Measurements from ENCODE around the gene DUS1L.

Gene DUS1L

DNA sequence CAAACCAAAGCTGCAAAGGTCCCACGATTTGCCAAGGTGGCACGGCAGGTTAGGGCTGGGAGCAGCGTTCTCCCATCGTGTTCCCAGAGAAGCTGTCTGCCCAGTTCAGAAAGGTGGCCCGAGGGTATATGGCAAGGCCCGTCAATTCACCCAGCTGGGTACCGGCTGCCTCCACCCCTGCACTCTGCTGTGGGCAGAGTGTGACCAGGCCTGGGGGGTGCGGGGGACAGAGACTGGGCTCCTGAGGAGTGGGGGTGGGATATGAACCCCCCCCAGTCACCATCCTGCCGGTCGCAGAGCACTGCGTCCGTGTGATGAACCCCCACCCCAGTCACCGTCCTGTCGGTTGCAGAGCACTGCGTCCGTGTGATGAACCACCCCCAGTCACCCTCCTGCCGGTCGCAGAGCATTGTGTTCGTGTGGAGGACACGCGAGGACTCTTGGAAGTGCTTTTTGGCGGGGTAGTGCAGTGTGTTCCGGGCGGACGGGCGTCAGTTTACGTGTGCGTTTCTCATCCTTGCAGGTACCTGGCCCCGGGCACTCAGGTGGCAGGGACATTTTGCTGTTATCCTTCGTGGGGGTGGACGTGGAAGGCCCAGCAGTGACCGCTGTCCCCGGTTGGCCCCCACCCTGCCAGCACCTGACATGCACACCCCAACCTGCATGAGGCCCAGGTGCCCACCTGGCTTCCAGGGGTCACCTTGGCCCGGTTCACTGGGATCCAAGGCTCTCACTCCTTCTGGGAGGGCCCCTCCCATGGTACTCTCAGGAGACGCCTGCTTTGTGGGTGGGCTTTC lies 35.1 kb upstream of the DUS1L start:
- no peak for DNase-seq

DNA sequence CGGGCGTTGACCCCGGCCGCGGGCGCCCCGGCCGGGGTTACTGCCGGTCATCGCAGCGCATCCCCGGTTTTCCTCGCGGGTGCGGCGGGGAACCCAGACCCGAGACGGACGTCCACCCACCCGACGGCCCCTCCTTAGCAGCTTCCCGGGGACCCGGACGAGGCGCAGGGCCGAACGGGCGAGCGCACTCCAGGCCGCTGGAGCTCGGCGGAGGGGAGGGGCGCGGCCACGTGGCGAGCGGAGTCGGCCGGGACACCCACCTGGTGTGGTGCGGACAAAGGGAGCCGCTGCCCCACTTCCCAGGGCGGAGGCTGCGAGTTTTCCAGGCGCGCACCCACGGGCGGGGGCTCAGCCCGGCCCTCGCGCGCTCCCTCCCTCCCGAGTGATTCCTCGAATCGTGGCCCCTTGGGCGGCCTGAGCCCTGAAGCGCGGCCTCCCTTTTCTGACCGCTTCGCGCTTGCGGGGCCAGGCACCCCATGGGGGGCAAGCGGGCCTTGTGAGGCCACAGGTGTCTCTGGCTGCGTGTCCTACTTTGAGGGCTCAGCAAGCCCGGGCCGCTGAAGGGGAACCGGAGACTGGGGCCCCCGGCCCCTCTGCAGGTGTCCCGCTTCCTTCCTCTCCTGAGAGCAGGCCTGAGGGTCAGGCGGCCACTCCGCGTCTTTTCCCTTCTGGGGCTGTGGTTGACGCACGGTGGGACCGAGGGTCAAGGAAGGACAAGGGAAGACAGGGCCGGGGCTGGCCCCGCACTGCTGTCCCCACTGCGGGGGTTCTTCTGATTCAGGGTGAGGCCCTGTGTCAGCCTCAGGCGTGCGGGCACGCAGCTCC lies 33.5 kb upstream of the DUS1L start:
- peak; percentile 60 for DNase-seq

DNA sequence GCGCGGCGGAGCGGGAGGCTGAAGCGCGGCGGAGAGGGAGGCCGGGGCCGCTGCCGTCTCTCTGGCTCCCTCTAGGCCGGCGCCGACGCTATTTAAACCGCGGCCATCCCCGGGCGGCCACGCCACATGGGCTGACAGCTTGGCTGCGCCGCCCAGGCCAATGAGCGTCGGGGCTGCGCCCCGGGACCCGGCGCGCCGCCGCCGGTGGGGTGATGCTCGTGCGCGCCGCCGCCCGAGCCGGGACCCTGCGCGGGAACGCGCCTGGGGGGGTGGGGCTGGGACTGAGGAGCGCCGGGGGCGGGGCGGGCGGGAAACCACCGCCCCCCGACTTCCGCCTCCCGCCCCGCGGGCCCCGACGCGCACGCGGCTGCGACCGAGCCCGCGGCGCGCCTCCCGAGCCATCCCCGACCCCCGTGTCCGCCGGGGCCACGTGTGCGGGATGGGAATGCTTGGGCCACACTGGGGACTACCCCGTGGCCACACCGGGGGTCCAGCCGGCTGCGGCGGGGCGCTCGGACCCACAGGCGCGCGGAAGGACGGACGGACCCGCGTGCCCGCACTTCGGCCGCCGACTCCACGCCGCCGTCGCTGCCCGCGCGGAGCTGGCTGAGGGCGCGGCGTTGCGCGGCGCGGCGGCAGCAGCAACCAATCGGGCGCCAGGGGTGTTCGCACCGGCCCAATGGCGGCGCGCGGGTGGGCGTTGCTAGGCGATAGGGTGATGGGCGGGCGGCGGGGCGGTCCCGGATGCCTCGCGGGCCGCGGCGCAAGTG lies 32.8 kb upstream of the DUS1L start, which contains the start of gene FASN:
TSS of gene FASN (minus strand) at position 68 of the 770 bp plus-strand sequence. CDS start 1,791 bp downstream, outside the sequence.
- peak; percentile 82 for DNase-seq

DNA sequence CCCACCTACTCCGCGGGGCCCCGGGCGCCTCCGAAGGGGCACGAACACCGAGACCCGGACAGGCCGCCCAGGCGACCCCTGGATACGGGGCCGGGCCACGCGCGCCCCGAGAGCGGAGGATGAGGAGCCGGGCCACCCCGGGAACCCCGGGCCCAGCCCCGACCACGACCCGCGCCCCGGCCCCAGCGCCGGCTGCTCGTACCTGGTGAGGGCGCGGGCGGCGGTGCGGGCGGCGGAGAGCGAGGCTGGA lies 32.2 kb upstream of the DUS1L start:
- no peak for DNase-seq

DNA sequence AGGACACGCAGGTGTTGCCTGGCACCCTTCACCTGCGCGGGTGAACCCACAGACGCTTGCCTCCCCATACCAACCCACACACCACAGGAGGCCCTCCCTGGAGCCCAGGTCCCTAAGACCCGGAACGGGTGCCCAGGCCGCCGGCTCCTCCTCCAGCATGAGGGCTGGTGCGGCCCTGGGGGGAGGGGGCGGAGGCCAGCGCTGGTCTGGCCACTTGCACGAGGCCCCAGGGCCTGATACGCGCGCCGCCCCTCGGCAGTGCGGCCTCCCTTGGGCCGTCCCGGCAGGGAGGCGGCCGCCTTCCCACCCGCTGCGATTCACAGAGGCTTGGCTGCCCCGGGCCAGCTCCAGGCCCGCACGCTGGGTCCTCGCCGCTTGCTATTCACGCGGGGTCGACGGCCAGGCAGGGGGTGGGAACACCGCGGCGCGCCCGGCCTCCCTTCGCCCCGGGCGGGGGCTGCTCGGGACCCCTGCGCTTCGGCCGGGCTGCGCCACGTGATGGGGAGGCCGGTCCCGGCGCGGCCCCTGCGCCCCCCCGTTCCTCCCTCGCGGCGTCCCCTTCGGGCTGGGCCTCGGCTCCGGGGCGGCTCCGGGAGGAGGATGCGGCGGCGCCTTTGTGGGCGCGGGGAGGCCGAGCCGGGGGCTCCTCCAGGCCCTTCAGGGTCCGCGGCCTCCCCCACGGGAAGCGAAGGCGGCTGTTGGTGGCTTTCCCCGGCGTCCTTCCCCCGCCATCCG lies 31.7 kb upstream of the DUS1L start:
- DNase-seq, result no peak

DNA sequence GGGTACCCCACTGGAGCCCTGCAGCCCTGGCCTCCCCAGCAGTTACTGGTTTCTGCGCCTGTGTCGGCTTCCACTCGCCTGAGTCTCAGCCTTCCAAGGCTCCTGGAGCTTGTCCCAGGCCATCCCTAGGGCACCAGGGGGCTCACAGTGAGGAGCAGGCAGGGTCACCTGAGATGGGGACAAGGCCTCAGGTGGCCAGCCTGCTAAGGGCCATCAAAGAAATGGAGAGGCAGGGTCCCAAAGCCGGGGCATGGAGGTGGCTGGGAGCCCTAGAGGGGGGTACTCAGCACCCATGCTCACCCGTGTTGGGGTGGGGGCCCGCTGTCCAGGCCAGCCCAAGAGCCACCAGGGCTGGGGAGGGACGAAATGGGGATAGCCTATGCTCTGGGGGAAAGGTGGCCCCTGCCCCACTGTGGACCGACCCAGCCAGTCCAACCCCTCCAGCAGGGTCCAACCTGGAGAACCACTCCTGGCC lies 31.1 kb upstream of the DUS1L start:
- DNase-seq, result no peak

DNA sequence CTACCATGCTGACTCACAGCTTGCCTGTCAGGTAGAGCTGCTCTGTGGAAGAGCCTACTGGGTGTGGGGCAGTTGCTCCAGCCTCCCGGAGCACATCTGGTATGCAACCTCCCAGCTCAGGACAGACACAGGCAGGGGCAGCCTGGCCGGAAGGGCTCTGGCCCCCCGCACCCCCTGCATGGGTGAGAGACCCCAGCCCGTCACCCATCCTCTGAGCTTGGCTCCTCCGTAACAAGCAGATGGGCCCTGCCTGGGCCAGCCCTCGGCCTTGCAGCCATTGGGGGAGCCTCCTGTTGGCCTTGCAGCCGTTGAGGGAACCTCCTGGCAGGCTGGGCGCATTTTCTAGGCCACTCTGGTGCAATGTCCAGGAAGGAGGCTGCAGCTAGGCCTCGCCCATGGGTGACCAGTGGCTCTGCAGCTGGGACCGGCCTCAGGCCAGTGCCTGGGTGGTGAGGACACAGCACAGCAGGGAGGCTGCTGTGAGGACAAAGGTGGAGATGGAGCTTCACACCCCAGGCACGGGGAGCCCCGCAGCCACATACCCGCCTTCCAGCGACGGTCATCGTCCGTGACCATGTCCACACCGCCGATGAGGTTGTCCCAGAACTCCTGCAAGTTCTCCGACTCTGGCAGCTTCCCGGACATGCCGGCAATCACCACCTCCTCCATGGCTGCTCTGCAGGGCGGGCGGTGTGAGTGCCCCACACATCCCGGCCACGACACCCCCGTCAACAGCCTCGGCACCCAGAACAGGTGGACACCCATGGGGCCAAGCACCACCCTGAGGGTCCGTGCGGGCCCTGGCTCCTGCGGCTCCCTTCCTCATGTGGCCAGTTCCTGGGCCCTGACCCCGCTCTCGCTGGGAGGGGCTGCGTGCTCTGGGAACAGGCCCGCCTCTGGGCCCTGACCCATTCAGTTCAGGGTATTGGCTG lies 30.4 kb upstream of the DUS1L start:
- no peak for DNase-seq

DNA sequence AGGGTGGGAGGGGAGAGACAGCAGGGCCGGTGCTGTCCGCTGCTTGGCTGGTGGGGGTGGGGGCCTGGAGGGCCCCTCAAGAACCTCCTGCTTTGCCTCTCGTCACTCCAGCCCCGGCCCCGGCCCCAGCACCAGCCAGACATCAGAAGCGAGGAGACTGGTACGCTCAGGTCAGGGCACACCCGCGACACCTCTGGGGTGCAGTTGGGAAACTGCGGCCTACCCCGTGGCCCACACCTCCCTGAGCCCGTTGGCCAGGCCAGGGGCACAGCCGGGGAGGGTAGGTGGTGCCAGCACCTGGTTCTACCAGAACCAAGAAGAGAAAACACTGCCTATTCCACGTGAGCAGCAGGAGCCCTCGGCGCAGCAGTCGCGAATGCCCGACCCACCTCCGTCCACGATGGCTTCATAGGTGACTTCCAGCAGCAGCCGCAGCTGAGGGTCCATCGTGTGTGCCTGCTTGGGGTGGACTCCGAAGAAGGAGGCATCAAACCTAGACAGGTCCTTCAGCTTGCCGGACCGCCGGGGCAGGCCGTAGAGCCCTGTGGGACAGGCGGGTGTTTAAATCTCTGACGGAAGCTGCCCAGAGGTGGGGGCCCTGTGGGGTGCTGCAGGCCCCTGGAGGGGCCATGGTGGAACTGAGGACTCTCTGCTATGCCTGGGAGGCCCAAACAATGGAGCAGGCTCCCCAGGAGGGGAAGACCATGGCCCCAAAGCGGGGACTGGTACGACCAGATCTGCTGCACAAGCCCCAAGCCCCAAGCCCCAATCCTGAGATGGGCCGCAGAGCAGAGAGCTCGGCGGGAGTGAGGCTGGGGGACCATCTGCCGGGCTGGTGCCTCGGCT lies 29.6 kb upstream of the DUS1L start:
- no peak for DNase-seq

DNA sequence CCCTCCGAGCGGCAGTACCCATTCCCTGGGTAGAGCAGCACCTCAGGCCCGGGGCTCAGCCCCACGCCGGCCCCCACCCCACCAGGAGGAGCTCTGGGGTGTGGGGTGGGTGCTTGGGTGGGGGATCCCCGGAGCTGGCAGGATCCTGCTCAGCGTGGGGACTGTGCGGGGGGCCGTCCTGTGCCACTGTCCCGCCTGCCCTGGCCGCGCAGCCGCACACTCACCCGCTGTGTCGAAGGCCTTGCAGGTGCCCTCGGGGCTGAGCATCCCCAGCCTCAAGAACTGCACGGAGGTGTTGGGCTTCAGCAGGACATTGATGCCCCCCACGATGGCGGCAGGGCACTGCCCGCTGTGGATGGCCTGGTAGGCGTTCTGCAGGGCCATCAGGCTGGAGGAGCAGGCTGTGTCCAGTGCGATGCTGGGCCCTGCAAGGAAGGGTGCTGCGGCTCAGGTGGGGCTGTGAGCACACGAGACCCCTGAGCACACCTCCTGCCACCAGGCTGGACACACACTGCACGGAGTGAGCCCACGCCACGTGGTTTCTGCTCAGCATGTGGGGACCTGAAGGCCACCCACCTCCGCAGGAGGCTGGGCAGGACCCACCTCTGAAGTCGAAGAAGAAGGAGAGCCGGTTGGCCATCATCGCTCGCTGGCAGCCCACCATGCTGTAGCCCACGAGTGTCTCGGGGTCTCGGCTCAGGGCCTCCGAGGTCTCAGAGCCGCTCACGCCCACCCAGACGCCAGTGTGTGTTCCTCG lies 27.6 kb upstream of the DUS1L start:
- no peak for DNase-seq

DNA sequence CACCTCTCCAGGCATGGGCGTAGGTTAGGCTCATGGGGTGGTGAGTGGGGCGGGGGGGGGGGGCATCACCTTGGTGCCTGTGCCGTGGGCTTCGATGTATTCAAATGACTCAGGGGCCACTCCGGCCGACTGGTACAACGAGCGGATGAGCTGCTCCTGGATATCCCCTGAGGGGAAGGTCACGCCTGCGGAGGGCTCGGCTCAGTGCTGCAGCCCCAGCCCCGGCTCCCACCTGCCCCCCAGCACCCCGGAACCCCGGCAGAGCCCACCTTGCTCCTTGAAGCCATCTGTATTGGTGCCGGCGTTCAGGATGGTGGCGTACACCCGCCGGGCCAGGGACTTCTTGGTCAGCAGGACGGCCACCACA lies 27.0 kb upstream of the DUS1L start:
- DNase-seq, result no peak

DNA sequence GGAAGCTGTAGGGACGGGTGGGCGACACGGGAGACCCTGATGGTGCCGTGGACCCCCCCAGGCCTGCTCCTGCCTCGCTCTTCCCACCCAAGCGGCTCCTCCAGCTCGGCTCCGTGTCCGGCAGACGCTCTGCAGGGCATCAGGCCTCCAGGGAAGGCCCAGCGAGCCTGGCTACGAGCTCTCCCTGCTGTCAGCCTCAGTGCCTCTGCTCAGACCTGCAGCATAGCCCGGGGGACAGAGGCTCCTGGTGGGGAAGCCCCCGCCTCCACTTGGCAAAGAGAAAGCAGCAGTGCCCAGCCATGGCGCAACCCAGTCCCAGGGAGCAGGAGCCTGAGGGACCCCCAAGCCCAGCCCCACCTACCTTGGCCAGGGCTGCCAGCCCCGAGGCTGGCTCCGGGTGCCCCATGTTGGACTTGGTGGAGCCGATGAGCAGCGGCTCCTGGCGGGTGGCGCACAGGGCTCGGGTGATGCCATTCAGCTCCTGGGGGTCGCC lies 26.5 kb upstream of the DUS1L start:
- no peak for DNase-seq

DNA sequence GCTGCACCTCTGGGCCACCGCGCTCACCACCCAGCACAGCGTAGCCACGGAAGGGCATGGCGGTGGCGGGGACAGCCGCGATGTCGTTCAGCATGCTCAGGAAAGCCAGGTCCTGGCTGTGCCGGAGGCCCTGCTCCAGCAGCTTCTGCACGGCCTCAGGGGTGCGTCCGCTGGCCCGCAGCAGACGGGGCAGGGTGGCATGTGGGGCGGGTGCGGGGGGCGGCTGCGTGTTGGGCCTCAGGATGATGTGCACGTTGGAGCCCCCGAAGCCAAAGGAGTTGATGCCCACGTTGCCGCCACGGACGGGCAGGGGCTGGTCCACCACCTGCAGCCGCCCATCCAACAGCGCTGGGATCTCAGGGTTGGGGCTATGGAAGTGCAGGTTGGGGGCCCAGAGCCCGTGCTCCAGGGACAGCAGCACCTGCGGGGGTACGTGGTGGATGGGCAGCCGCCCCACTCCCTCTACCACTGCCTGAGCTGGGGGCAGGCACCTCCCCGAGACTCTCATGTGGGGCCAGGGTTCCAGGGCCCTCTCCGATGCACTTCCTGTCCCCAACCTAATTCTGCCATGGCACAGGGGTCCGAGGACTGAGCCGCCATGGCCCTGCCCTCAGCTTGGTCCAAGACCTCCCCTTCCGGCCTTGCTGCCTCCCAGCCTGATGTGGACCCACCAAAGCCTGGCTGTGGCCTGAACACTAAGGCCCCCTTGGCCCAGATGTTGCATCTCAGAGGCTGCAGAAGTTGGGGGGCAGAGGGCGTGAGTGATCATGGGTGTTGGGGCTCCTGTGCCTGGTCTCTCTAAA lies 25.9 kb upstream of the DUS1L start:
- DNase-seq, result no peak

DNA sequence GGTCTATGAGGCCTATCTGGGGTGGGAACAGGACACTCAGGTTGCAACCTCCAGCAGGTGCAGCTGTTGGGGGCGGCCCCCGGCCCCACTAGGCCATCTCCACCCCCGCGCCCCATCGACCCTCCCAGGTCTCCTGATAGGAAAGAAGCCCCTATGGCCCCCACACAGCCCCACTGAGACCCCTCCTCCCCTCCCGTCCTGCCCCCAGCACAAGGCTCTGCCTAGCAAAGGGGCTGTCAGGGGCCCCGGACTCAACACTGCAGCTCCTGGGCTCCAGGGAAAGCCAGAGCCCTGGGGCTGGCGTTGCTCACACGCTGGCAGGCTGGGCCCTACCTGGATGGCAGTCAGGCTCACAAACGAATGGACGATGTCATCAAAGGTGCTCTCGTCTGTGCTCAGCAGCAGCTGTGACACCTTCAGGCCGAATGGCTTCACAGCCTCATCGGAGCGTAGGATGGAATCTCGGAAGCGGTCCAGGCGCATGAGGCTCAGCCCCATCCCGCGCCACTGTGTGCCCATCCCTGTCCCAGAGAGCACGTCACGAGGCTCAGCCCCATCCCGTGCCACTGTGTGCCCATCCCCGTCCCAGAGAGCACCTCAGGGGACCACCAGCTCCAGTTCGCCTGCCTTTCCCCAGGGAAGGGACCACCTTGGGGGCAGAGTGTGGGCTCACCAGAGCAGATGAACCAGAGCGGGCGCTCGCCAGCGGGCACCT lies 25.1 kb upstream of the DUS1L start:
- DNase-seq, result no peak

DNA sequence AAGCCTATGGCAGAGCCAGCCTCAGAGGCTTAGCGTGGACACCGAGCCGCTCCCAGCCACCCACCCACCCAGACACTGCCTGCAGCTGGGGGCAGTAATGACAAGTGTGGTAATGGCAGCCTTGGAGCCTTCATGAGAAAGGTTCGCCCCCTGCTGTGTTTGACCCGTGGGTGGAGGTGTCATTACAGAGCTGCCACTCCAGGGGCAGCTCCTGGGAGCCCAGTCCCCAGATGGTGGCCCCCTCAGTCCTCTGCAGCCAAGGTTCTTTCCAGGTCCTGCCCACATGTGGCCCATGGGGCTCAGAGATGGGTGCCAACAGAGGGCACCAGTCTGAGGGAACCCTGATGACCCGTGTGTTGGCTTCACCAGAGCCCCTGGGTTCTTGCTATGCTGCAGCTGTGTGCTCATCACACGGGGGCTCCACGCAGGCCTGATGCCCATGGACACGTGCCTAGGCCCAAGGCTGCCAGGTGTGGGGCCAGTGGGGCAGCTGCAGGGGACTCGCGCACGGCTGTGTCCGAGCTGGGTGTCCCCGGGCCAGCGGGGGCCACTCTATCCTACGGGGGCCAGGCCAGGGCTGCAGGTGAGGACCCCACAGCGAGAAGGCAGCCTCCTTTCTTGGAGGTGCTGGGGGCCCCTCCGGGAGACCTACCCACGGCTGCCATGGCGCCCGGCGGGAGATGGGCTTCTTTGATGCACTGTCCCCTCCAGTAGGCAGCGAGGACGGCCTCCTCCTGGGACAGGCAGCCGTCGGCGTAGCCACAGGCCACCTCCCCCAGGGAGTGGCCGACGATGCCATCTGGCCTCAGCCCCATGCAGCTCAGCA lies 24.3 kb upstream of the DUS1L start:
- no peak for DNase-seq

DNA sequence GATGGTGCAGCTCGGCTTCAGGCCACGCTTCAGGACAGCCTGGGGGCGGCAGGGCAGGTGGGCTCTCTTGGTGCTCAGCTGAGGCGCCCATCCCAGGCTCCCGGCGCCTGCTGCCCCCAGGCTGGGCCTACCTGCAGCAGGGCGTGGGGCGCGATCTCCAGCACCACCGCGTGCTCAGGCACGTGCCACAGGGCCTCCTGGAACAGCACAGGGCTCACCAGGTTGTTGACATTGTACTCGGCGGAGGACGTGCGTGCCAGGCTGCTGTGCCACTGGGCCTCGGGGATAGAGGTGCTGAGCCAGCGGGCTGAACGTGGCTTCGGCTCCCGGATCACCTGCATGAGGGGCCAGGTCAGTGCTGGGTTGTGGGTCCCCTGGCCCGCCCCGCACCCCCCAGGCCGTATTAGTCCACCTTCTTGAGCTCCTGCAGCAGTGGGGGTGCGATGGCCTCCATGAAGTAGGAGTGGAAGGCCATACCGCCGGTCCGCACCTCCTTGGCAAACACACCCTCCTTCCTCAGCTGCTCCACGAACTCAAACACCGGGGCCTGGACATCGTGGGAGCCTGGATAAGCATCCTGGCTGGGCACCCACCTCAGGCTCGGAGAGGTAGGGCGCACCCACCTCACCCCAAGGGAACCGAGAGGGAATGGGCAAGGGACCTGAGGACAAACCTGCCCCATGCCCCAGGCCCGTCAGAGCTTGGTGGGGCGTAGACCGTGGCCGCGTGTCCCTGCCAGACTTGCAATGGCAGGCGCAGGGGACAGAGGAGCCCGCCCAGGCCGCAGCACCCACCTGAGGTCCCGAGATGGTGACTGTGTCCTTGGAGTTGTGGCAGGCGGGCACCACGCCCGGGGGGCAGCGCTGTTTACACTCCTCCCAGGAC lies 23.5 kb upstream of the DUS1L start:
- DNase-seq, result no peak
